Thyroid gland (tissue), 4 donors: Measurements from ENCODE around the gene IFNL4. TPM values are rescaled to one million over a fixed set of nuclear protein-coding genes. Genes with fewer than 3 reads are reported as not detected.

Experiments used
- DNase-seq, 2 donors: peaks; one replicate each; pipeline ENCODE4 v3.0.0-alpha.2; 2019
- H3K27ac ChIP-seq, 3 donors: fragments of 200-600 bp; sonication (generic); 1 replicate in 2 of 3; 2 replicates in 1 of 3; pipeline ENCODE4 v1.5.1; 2016 to 2019; ENCODE audit warnings: mild to moderate bottlenecking in 1 of 3, moderate library complexity in 1 of 3
- H3K27me3 ChIP-seq: fragments of 200-600 bp; sonication (generic); one replicate; pipeline ENCODE4 v1.5.1; 2019
- H3K36me3 ChIP-seq, 2 donors: fragments of 200-600 bp; sonication (generic); one replicate each; pipeline ENCODE4 v1.5.1; 2016 to 2019
- H3K4me1 ChIP-seq, 2 donors: fragments of 200-600 bp; sonication (generic); one replicate each; pipeline ENCODE4 v1.5.1; 2017 to 2019
- H3K4me3 ChIP-seq, 3 donors: fragments of 200-600 bp; sonication (generic); replicated peaks in 1 of 3; 1 replicate in 2 of 3; 2 replicates in 1 of 3; pipeline ENCODE4 v1.5.1; 2016; ENCODE audit warnings: mild to moderate bottlenecking in 1 of 3
- H3K9me3 ChIP-seq: fragments of 200-600 bp; sonication (generic); one replicate; pipeline ENCODE4 v1.5.1; 2017
- CTCF ChIP-seq, 6 experiments: fragments of 200-600 bp in 3 of 6; fragments of 450-650 bp in 3 of 6; sonication (generic) in 3 of 6; IDR thresholded peaks; one replicate each; pipeline ENCODE4 v1.5.1; 2016 to 2019; ENCODE audit warnings: antibody characterized with exemption in 6 of 6, mild to moderate bottlenecking in 2 of 6, inconsistent platforms in 1 of 6, moderate library complexity in 1 of 6
- POLR2A ChIP-seq, 2 donors: fragments of 450-650 bp; IDR thresholded peaks; one replicate each; pipeline ENCODE4 v1.6.1; 2017; ENCODE audit warnings: antibody characterized with exemption in 2 of 2, mild to moderate bottlenecking in 2 of 2, moderate library complexity in 1 of 2
- WGBS, 2 donors: methylation state at CpG; one replicate each; pipeline ENCODE4 v1.1.5; 2017; 5-methylcytosine and 5-hydroxymethylcytosine counted together
- intact Hi-C: fragments of 100-400 bp; cut with DNase I; formaldehyde crosslinking; loops from one replicate; pipeline ENCODE4 v1.15.1; 2023
- total RNA-seq, 4 donors: library from RNA; depleted of rRNA; stranded (reverse); fragments of >200 nt; gene quantifications; one replicate each; pipeline ENCODE4 v1.2.3, GENCODE V29; 2016

IFNL4 gene
- total RNA-seq, 4 donors from 2014 or later: not detected

GRCh38 chr19:39238209-39238608 is 10.4 kb downstream of the IFNL4 start:
- Histone ChIP-seq H3K27me3 (no peaks in the 10 kb centered on the region), H3K9me3 (no peaks in the 10 kb centered on the region), H3K36me3 (no peaks in the 10 kb centered on the region), H3K27ac (no peak overlapping the region), H3K4me3 (no peak overlapping the region), H3K4me1 (no peaks in the 10 kb centered on the region)
- no peak for TF ChIP-seq POLR2A (IDR thresholded peaks at IDR 0.05)
- no peak for TF ChIP-seq CTCF (IDR thresholded peaks at IDR 0.05)
- DNase-seq: no peak
- intact Hi-C loops: no loop called here
- 79 to 88% methylated on average over 6 of the region's 6 CpGs for WGBS, 2 donors

DNA sequence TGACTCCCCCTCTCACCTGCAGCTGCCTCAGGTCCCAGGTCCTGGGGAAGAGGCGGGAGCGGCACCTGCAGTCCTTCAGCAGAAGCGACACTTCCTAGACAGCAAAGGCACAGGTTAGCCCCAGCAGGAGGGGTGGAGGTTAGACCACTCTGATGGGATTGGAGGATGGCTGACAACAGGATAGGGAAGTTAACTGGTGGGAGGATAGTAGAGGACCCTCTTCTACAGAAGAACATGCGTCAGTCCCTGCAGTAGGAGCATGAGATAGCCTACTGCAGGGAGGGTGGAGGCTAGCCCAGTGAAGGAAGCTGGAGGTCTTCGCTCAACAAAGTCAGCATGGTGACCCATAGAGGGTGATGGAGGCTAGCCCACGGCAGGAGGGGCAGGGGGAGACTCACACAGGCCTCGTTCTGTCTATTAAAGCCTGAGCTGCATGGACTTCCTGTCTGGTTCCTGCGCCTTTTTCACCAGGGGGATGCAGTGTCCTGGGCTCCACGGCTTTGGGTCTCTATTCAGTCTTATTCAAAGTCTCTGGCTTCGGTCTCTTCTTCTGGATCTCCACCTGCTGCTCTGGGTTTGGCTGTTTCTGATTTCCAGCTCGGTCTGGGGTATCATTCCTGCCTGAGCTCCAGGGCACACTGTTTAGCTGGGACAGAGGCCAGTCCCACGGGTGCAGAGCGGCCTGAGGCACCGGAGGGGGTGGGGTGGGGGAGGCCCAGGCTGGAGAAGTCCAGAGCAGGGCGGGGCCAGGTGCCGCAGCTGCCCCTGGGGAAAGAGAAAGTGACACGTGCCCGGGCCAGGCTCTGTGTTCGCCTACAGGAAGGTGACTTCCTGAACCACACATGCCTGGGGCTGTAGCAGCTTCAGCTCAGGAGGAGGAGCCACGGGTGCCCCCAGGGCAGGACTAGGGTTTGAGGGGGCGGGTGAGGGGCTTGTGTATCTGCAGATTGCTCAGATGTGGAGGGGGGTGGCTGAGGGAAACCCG is 11.2 kb downstream of the IFNL4 start:
- Histone ChIP-seq H3K27me3 (no peaks in the 10 kb centered on the region), H3K27ac (no peak overlapping the region), H3K9me3 (no peaks in the 10 kb centered on the region), H3K4me1 (no peaks in the 10 kb centered on the region), H3K36me3 (no peaks in the 10 kb centered on the region), H3K4me3 (no peak overlapping the region)
- peak; percentile 50 to 65 for DNase-seq
- no peak for TF ChIP-seq CTCF (IDR thresholded peaks at IDR 0.05)
- no peak for TF ChIP-seq POLR2A (IDR thresholded peaks at IDR 0.05)
- intact Hi-C loops: no loop called here
- 44 to 53% methylated on average over 18 to 22 of the region's 22 CpGs for WGBS, 2 donors

- H3K27ac ChIP-seq: no peak overlapping the region
- TF ChIP-seq CTCF (IDR thresholded peaks at IDR 0.05) (no peak), POLR2A (IDR thresholded peaks at IDR 0.05) (no peak)
- no peak overlapping the region for H3K4me3 ChIP-seq
- DNase-seq: no peak
- H3K36me3 ChIP-seq: no peaks in the 10 kb centered on the region
- no peaks in the 10 kb centered on the region for H3K9me3 ChIP-seq
- intact Hi-C loops: no loop called here
- H3K4me1 ChIP-seq: no peaks in the 10 kb centered on the region
- WGBS, 2 donors: 70 to 79% methylated on average over 11 to 12 of the region's 12 CpGs
- no peaks in the 10 kb centered on the region for H3K27me3 ChIP-seq
Measured at GRCh38 chr19:39236527-39236926, 12.1 kb downstream of the IFNL4 start.

- Histone ChIP-seq H3K27ac (no peak overlapping the region), H3K4me3 (no peak overlapping the region), H3K4me1 (no peaks in the 10 kb centered on the region), H3K27me3 (no peaks in the 10 kb centered on the region), H3K9me3 (no peaks in the 10 kb centered on the region), H3K36me3 (no peaks in the 10 kb centered on the region)
- intact Hi-C loops: no loop called here
- TF ChIP-seq POLR2A (IDR thresholded peaks at IDR 0.05) (no peak), CTCF (IDR thresholded peaks at IDR 0.05) (no peak)
- DNase-seq: no peak
- 87 to 89% methylated on average over 5 of the region's 5 CpGs for WGBS, 2 donors
Measured at GRCh38 chr19:39232708-39233107, 15.9 kb downstream of the IFNL4 start.

GRCh38 chr19:39230096-39230764 is 18.4 kb downstream of the IFNL4 start:
- WGBS, 2 donors: 72 to 79% methylated on average over 2 of the region's 2 CpGs
- H3K27me3 ChIP-seq: no peaks in the 10 kb centered on the region
- no peak overlapping the region for H3K27ac ChIP-seq
- intact Hi-C loops: no loop called here
- DNase-seq: no peak
- TF ChIP-seq POLR2A (IDR thresholded peaks at IDR 0.05) (no peak), CTCF (IDR thresholded peaks at IDR 0.05) (no peak)
- no peaks in the 10 kb centered on the region for H3K9me3 ChIP-seq
- no peak overlapping the region for H3K4me3 ChIP-seq
- H3K36me3 ChIP-seq: no peaks in the 10 kb centered on the region
- H3K4me1 ChIP-seq: no peaks in the 10 kb centered on the region
